Neural cell (in vitro differentiated cells): ENCODE data around the gene TMEM252. TPM values are rescaled to one million over a fixed set of nuclear protein-coding genes. Genes with fewer than 3 reads are reported as not detected.

Source experiments
- H2AFZ ChIP-seq: fragments of 200-600, 300-800 bp; sonication (generic), shearing (Covaris generic); 2 replicates; pipeline ENCODE4 v1.6.0; 2014; ENCODE audit warnings: low read depth, mild to moderate bottlenecking, antibody characterized with exemption, low read length, moderate library complexity
- H3F3A ChIP-seq: fragments of 200-600 bp; shearing (Covaris generic); 2 replicates; pipeline ENCODE4 v1.6.1; 2016; ENCODE audit warnings: mild to moderate bottlenecking, moderate library complexity, mixed read lengths, antibody characterized with exemption, low read length; ENCODE audit not compliant: insufficient read depth, poor library complexity, severe bottlenecking
- H3K27ac ChIP-seq: fragments of 200-600, 300-800 bp; sonication (generic), shearing (Covaris generic); 2 replicates; pipeline ENCODE4 v1.5.1; 2014; ENCODE audit warnings: mild to moderate bottlenecking, low read length, moderate library complexity
- H3K27me3 ChIP-seq: fragments of 300-800, 200-600 bp; sonication (generic), shearing (Covaris generic); 2 replicates; pipeline ENCODE4 v1.6.0; 2014; ENCODE audit warnings: mild to moderate bottlenecking, low read depth, low read length, moderate library complexity; ENCODE audit not compliant: insufficient read depth
- H3K36me3 ChIP-seq: fragments of 300-800, 200-600 bp; sonication (generic), shearing (Covaris generic); 2 replicates; pipeline ENCODE4 v1.5.1; 2014; ENCODE audit warnings: mild to moderate bottlenecking, antibody characterized with exemption, low read length, moderate library complexity; ENCODE audit not compliant: insufficient read depth
- H3K4me2 ChIP-seq: fragments of 300-800, 200-600 bp; sonication (generic), shearing (Covaris generic); 2 replicates; pipeline ENCODE4 v1.6.0; 2014; ENCODE audit warnings: mild to moderate bottlenecking, low read length
- H3K4me3 ChIP-seq: fragments of 300-800, 200-600 bp; sonication (generic), shearing (Covaris generic); 2 replicates; pipeline ENCODE4 v1.5.1; 2014; ENCODE audit warnings: mild to moderate bottlenecking, low read length, moderate library complexity
- H3K79me2 ChIP-seq: fragments of 200-600 bp; shearing (Covaris generic); replicated peaks from 2 replicates; pipeline ENCODE4 v1.6.0; 2014; ENCODE audit warnings: mild to moderate bottlenecking, low read length, moderate library complexity; ENCODE audit not compliant: insufficient read depth
- H3K9ac ChIP-seq: fragments of 300-800, 200-600 bp; sonication (generic), shearing (Covaris generic); 2 replicates; pipeline ENCODE4 v1.6.1; 2016; ENCODE audit warnings: mild to moderate bottlenecking, low read length, mixed read lengths
- H3K9me2 ChIP-seq: fragments of 200-600 bp; shearing (Covaris generic); 2 replicates; pipeline ENCODE4 v1.6.1; 2016; ENCODE audit warnings: mild to moderate bottlenecking, low read length, mixed read lengths; ENCODE audit not compliant: insufficient read depth
- H3K9me3 ChIP-seq: fragments of 200-600, 300-800 bp; sonication (generic), shearing (Covaris generic); 2 replicates; pipeline ENCODE4 v1.6.1; 2016; ENCODE audit warnings: mild to moderate bottlenecking, mixed run types, low read length, moderate library complexity, mixed read lengths
- H4K20me1 ChIP-seq: fragments of 200-600 bp; shearing (Covaris generic); 2 replicates; pipeline ENCODE4 v1.6.1; 2016; ENCODE audit warnings: mild to moderate bottlenecking, mixed run types; ENCODE audit not compliant: insufficient read depth
- EP300 ChIP-seq: fragments of 450-650 bp; conservative IDR thresholded peaks from 2 replicates; pipeline ENCODE4 v1.6.1; 2014; ENCODE audit warnings: antibody characterized with exemption, mild to moderate bottlenecking, moderate library complexity; ENCODE audit not compliant: poor library complexity, severe bottlenecking
- EZH2 ChIP-seq: fragments of 200-600, 300-800 bp; shearing (Covaris generic), sonication (generic); IDR thresholded peaks from 2 replicates; pipeline ENCODE4 v1.6.1; 2014; ENCODE audit warnings: antibody characterized with exemption, low read length, borderline replicate concordance, mild to moderate bottlenecking; ENCODE audit not compliant: insufficient read depth, poor library complexity, severe bottlenecking
- MXI1 ChIP-seq: fragments of 450-650 bp; conservative IDR thresholded peaks from 2 replicates; pipeline ENCODE4 v1.6.1; 2014; ENCODE audit warnings: antibody characterized with exemption, mild to moderate bottlenecking; ENCODE audit not compliant: poor library complexity, severe bottlenecking
- POLR2AphosphoS5 ChIP-seq: IDR thresholded peaks from 2 replicates; pipeline ENCODE4 v1.6.1; 2012
- RAD21 ChIP-seq: fragments of 450-650 bp; conservative IDR thresholded peaks from 2 replicates; pipeline ENCODE4 v1.6.1; 2014; ENCODE audit warnings: antibody characterized with exemption, mild to moderate bottlenecking, moderate library complexity
- SMC3 ChIP-seq: fragments of 450-650 bp; conservative IDR thresholded peaks from 2 replicates; pipeline ENCODE4 v1.6.1; 2014; ENCODE audit warnings: antibody characterized with exemption, mild to moderate bottlenecking, moderate library complexity; ENCODE audit not compliant: poor library complexity
- TAF1 ChIP-seq: IDR thresholded peaks from 2 replicates; pipeline ENCODE4 v1.6.1; 2012; ENCODE audit warnings: low read depth
- polyA plus RNA-seq: library from polyadenylated mRNA; depleted of rRNA; stranded (reverse); fragments of >200 nt; gene quantifications from 2 replicates; pipeline ENCODE4 v1.2.3, GENCODE V29; 2014
- TF ChIP-seq, protein P1 (sequence below): fragments of 450-650 bp; IDR thresholded peaks from 2 replicates; pipeline ENCODE4 v1.5.1; 2014; ENCODE audit warnings: antibody characterized with exemption, mild to moderate bottlenecking, moderate library complexity; ENCODE audit not compliant: poor library complexity, severe bottlenecking
- TF ChIP-seq, protein P2 (sequence below): IDR thresholded peaks from 2 replicates; pipeline ENCODE4 v1.6.1; 2012; ENCODE audit warnings: borderline replicate concordance

Gene TMEM252
- polyA plus RNA-seq, 1 donor from 2014 or later: not detected

DNA sequence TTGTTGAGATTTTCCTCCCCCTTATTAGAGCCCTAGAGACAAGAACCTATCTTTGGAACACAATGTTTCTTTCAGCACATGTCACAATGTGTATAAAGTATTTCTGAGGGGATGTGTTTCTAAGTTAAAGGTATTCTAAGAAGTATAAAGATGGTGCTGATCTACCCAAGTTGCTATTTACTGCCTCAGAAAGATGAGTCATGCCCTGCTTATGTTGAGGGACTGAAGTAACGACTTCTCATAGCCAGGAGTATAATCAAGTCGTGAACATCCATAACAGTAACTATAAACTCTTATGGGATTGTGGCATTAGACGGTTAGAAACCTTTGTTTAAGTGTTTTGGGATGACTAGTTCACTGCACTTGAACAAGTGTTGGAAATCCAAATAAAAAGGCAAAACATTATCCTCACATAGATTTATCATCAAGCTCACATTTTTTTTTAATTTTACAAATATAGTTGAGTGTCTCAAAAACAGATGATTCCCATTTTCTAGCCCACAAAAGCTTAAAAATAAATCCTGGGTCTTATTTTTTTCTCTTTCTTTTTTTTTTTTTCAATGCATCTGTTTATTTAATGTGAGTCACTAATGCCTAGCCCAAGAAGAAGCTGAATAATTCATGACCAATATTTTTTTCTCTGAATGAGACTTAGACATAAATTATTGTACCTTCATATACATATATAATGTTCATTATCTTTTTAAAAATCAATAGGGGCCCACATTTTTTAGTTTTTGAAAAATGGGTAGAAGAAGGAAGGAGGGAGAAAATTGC lies 12.2 kb upstream of the TMEM252 start:
- Histone ChIP-seq H3K79me2 (no peaks in the 10 kb centered on the region), H3F3A (no peaks in the 10 kb centered on the region), H3K4me2 (no peak overlapping the region), H3K27me3 (no peaks in the 10 kb centered on the region), H3K9me2 (no peaks in the 10 kb centered on the region), H4K20me1 (no peaks in the 10 kb centered on the region), H2AFZ (no peak overlapping the region), H3K9ac (no peak overlapping the region), H3K36me3 (no peaks in the 10 kb centered on the region), H3K4me3 (no peak overlapping the region), H3K27ac (no peak overlapping the region), H3K9me3 (no peaks in the 10 kb centered on the region)
- TF ChIP-seq, protein P1, sequence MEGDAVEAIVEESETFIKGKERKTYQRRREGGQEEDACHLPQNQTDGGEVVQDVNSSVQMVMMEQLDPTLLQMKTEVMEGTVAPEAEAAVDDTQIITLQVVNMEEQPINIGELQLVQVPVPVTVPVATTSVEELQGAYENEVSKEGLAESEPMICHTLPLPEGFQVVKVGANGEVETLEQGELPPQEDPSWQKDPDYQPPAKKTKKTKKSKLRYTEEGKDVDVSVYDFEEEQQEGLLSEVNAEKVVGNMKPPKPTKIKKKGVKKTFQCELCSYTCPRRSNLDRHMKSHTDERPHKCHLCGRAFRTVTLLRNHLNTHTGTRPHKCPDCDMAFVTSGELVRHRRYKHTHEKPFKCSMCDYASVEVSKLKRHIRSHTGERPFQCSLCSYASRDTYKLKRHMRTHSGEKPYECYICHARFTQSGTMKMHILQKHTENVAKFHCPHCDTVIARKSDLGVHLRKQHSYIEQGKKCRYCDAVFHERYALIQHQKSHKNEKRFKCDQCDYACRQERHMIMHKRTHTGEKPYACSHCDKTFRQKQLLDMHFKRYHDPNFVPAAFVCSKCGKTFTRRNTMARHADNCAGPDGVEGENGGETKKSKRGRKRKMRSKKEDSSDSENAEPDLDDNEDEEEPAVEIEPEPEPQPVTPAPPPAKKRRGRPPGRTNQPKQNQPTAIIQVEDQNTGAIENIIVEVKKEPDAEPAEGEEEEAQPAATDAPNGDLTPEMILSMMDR: no peak
- TF ChIP-seq EZH2: no peak
- TF ChIP-seq SMC3: no peak
- no peak for TF ChIP-seq POLR2AphosphoS5
- TF ChIP-seq MXI1: no peak
- no peak for TF ChIP-seq TAF1
- TF ChIP-seq, protein P2, sequence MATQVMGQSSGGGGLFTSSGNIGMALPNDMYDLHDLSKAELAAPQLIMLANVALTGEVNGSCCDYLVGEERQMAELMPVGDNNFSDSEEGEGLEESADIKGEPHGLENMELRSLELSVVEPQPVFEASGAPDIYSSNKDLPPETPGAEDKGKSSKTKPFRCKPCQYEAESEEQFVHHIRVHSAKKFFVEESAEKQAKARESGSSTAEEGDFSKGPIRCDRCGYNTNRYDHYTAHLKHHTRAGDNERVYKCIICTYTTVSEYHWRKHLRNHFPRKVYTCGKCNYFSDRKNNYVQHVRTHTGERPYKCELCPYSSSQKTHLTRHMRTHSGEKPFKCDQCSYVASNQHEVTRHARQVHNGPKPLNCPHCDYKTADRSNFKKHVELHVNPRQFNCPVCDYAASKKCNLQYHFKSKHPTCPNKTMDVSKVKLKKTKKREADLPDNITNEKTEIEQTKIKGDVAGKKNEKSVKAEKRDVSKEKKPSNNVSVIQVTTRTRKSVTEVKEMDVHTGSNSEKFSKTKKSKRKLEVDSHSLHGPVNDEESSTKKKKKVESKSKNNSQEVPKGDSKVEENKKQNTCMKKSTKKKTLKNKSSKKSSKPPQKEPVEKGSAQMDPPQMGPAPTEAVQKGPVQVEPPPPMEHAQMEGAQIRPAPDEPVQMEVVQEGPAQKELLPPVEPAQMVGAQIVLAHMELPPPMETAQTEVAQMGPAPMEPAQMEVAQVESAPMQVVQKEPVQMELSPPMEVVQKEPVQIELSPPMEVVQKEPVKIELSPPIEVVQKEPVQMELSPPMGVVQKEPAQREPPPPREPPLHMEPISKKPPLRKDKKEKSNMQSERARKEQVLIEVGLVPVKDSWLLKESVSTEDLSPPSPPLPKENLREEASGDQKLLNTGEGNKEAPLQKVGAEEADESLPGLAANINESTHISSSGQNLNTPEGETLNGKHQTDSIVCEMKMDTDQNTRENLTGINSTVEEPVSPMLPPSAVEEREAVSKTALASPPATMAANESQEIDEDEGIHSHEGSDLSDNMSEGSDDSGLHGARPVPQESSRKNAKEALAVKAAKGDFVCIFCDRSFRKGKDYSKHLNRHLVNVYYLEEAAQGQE: no peak
- TF ChIP-seq EP300: no peak
- no peak for TF ChIP-seq RAD21

DNA sequence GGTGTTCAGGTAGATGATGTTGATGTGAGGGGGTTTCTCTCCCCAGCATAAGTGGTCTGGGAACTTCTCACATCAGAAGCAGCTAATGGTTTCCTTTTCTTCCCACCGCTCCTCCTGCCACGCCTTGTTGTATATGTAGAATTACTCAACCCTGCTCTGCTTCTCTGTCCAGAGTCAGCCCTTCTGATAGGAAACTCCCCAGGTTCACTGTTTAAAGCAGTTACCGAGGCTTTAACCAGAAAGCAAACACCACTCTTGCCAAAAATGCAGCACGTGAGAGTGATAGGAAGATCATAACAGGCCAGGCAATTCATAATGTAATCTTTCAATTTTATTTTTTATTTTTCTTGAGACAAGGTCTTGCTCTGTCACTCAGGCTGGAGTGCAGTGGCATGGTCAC lies 10.5 kb upstream of the TMEM252 start:
- Histone ChIP-seq H3K9me3 (no peaks in the 10 kb centered on the region), H2AFZ (no peak overlapping the region), H3F3A (no peaks in the 10 kb centered on the region), H3K9ac (no peak overlapping the region), H3K27ac (no peak overlapping the region), H3K79me2 (no peaks in the 10 kb centered on the region), H3K9me2 (no peaks in the 10 kb centered on the region), H3K4me3 (no peak overlapping the region), H3K4me2 (no peak overlapping the region), H4K20me1 (no peaks in the 10 kb centered on the region), H3K36me3 (no peaks in the 10 kb centered on the region), H3K27me3 (no peaks in the 10 kb centered on the region)
- TF ChIP-seq EZH2 (no peak), TAF1 (no peak), MXI1 (no peak), EP300 (no peak), SMC3 (no peak), RAD21 (no peak), POLR2AphosphoS5 (no peak)
- TF ChIP-seq, protein P2: no peak
- TF ChIP-seq, protein P1: no peak
